SK-N-SH (cell line): Measurements from ENCODE around the gene P2RY13. TPM values are rescaled to one million over a fixed set of nuclear protein-coding genes. Genes with fewer than 3 reads are reported as not detected.

Experiments used
- CTCF ChIA-PET: fragments of 300-600, 350-600 bp; formaldehyde crosslinking; extraction: SDS; loops from one replicate; lab custom pipeline; 2021; lab: Yijun Ruan, JAX
- POLR2A ChIA-PET: fragments of 350-600 bp; sonication (Branson Sonifier 250); formaldehyde crosslinking; extraction: SDS; loops from one replicate; lab custom pipeline; 2020; ENCODE audit warnings: antibody characterized with exemption, inconsistent platforms; lab: Yijun Ruan, JAX
- DNase-seq: peaks from one replicate; pipeline ENCODE4 v3.0.0; 2012
- H2AFZ ChIP-seq: fragments of 200-600 bp; sonication (generic); 2 replicates; pipeline ENCODE4 v1.8.1; 2016; ENCODE audit warnings: antibody characterized with exemption, mild to moderate bottlenecking, low read depth
- H3F3A ChIP-seq: fragments of 200-600 bp; sonication (generic); replicated peaks from 2 replicates; pipeline ENCODE3; 2016; ENCODE audit warnings: antibody characterized with exemption, mild to moderate bottlenecking; ENCODE audit not compliant: insufficient read depth
- H3K27ac ChIP-seq, 2 experiments: fragments of 200-500 bp in 1 of 2; fragments of 200-600 bp in 1 of 2; sonication (Bioruptor generic) in 1 of 2; sonication (generic), shearing (Covaris generic) in 1 of 2; 2 replicates each; pipeline versions ENCODE4 v1.5.1 to v1.6.1; 2014 to 2016; ENCODE audit warnings: low read depth in 2 of 2, inconsistent platforms in 1 of 2, low read length in 1 of 2, mild to moderate bottlenecking in 1 of 2, mixed read lengths in 1 of 2
- H3K27me3 ChIP-seq: fragments of 200-600 bp; sonication (generic), shearing (Covaris generic); 2 replicates; pipeline ENCODE4 v1.6.1; 2016; ENCODE audit warnings: mixed run types; ENCODE audit not compliant: insufficient read depth
- H3K36me3 ChIP-seq, 2 experiments: fragments of 200-500 bp in 1 of 2; fragments of 200-600 bp in 1 of 2; sonication (Bioruptor generic) in 1 of 2; sonication (generic) in 1 of 2; replicated peaks in 1 of 2; 2 replicates each; pipeline versions ENCODE3 to v1.5.1; 2014 to 2016; ENCODE audit warnings: low read length in 1 of 2, mild to moderate bottlenecking in 1 of 2; ENCODE audit not compliant: insufficient read depth in 2 of 2, control insufficient read depth in 1 of 2
- H3K4me1 ChIP-seq, 2 experiments: fragments of 200-500 bp in 1 of 2; fragments of 200-600 bp in 1 of 2; sonication (Bioruptor generic) in 1 of 2; sonication (generic), shearing (Covaris generic) in 1 of 2; 2 replicates each; pipeline versions ENCODE4 v1.5.1 to v1.6.1; 2014 to 2016; ENCODE audit warnings: low read depth in 1 of 2, low read length in 1 of 2, mixed run types in 1 of 2; ENCODE audit not compliant: insufficient read depth in 2 of 2, control insufficient read depth in 1 of 2
- H3K4me2 ChIP-seq: fragments of 200-600 bp; sonication (generic), shearing (Covaris generic); 2 replicates; pipeline ENCODE4 v1.6.1; 2017; ENCODE audit warnings: mixed run types
- H3K4me3 ChIP-seq, 2 experiments: fragments of 200-500 bp in 1 of 2; fragments of 200-600 bp in 1 of 2; sonication (Bioruptor generic) in 1 of 2; sonication (generic), shearing (Covaris generic) in 1 of 2; 2 replicates each; pipeline versions ENCODE4 v1.5.1 to v1.8.1; 2014 to 2016; ENCODE audit warnings: low read depth in 2 of 2, inconsistent platforms in 1 of 2, low read length in 1 of 2, mild to moderate bottlenecking in 1 of 2, mixed read lengths in 1 of 2, moderate library complexity in 1 of 2
- H3K79me2 ChIP-seq: fragments of 200-600 bp; sonication (generic); 2 replicates; pipeline ENCODE4 v1.8.1; 2017; ENCODE audit warnings: mild to moderate bottlenecking; ENCODE audit not compliant: insufficient read depth
- H3K9ac ChIP-seq: fragments of 200-600 bp; sonication (generic); 2 replicates; pipeline ENCODE4 v1.6.1; 2017; ENCODE audit warnings: mixed run types
- H3K9me2 ChIP-seq: fragments of 200-600 bp; sonication (generic); 2 replicates; pipeline ENCODE4 v1.6.1; 2017; ENCODE audit warnings: mixed run types
- H3K9me3 ChIP-seq: fragments of 200-600 bp; sonication (generic); 2 replicates; pipeline ENCODE4 v1.6.1; 2017; ENCODE audit warnings: mixed run types, mild to moderate bottlenecking, moderate library complexity
- H4K20me1 ChIP-seq: fragments of 200-600 bp; sonication (generic); 2 replicates; pipeline ENCODE4 v1.6.1; 2017; ENCODE audit warnings: mild to moderate bottlenecking, mixed run types; ENCODE audit not compliant: insufficient read depth
- ELF1 ChIP-seq: IDR thresholded peaks from 2 replicates; pipeline ENCODE4 v1.4.0; 2012
- FOXJ3 ChIP-seq: sonication (generic); formaldehyde crosslinking; IDR thresholded peaks from 2 replicates; pipeline ENCODE4 v1.5.1; 2020; ENCODE audit warnings: mild to moderate bottlenecking, missing genetic modification reagents
- GATA2 ChIP-seq: sonication (generic); formaldehyde crosslinking; IDR thresholded peaks from 2 replicates; pipeline ENCODE4 v1.5.0; 2020; ENCODE audit warnings: mild to moderate bottlenecking, missing genetic modification reagents
- MEF2A ChIP-seq: IDR thresholded peaks from 2 replicates; pipeline ENCODE4 v1.4.0; 2012; ENCODE audit warnings: low read depth, borderline replicate concordance
- MXI1 ChIP-seq: IDR thresholded peaks from 2 replicates; pipeline ENCODE4 v1.6.1; 2012; ENCODE audit warnings: mild to moderate bottlenecking, low read depth, low read length, improper control_type of control experiment
- PBX3 ChIP-seq: IDR thresholded peaks from 2 replicates; pipeline ENCODE4; 2012
- POLR2AphosphoS5 ChIP-seq: IDR thresholded peaks from 2 replicates; pipeline ENCODE4 v1.6.1; 2012; ENCODE audit warnings: low read depth, low read length
- RCOR1 ChIP-seq: fragments of 150-350 bp; IDR thresholded peaks from 2 replicates; pipeline ENCODE4 v1.6.1; 2017; ENCODE audit warnings: antibody characterized with exemption, low read length
- RFX5 ChIP-seq: IDR thresholded peaks from 2 replicates; pipeline ENCODE4 v1.6.1; 2012; ENCODE audit warnings: mild to moderate bottlenecking, improper control_type of control experiment, low read length
- RXRA ChIP-seq: IDR thresholded peaks from 2 replicates; pipeline ENCODE4 v1.4.0; 2012; ENCODE audit warnings: low read depth, mild to moderate bottlenecking, borderline replicate concordance
- SIN3A ChIP-seq: IDR thresholded peaks from 2 replicates; pipeline ENCODE4 v1.6.1; 2012; ENCODE audit warnings: low read depth, mild to moderate bottlenecking, low read length, moderate library complexity, borderline replicate concordance
- SMC3 ChIP-seq: IDR thresholded peaks from 2 replicates; pipeline ENCODE4 v1.6.1; 2012; ENCODE audit warnings: low read depth, low read length, improper control_type of control experiment
- TCF12 ChIP-seq: IDR thresholded peaks from 2 replicates; pipeline ENCODE4 v1.4.0; 2012
- USF1 ChIP-seq: IDR thresholded peaks from 2 replicates; pipeline ENCODE4 v1.4.0; 2012; ENCODE audit warnings: low read depth, borderline replicate concordance
- YY1 ChIP-seq: IDR thresholded peaks from 2 replicates; pipeline ENCODE4 v1.4.0; 2012; ENCODE audit warnings: low read depth, mild to moderate bottlenecking
- WGBS: methylation state at CpG from one replicate; pipeline ENCODE4 v1.1.6; 2017; ENCODE audit warnings: low lambda C conversion rate; 5-methylcytosine and 5-hydroxymethylcytosine counted together
- polyA plus RNA-seq, 3 experiments: library from polyadenylated mRNA; depleted of rRNA; stranded (reverse); fragments of >200 nt; gene quantifications; 2 replicates each; pipeline ENCODE4 v1.2.3, GENCODE V29; 2012
- TF ChIP-seq, protein P1 (sequence below): IDR thresholded peaks from 2 replicates; pipeline ENCODE4 v1.4.0; 2012; ENCODE audit warnings: low read depth, borderline replicate concordance
- TF ChIP-seq, protein P2 (sequence below): IDR thresholded peaks from 2 replicates; pipeline ENCODE4 v1.4.0; 2012; ENCODE audit warnings: low read depth

Gene P2RY13
- polyA plus RNA-seq, 1 of the 3 experiments (the other 2 are of a cell fraction): not detected

DNA sequence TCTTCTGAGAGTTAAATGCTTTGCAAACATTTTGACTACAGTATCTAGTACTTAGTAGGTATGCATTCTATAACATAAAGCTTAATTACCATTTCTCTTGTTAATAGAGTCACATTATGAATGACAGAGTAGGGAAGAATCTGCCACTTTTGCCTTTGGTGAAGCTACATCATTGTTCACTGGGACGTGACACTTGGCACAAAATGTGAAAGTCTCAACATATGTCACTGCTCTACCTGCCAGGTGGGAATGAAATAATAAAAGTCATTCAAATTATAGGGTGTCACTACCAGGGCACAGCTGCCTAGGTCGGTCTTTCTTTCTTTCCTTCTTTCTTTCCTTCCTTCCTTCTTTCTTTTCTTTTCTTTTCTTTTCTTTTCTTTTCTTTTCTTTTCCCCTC is 30.3 kb downstream of the P2RY13 start:
- Histone ChIP-seq H3K4me1 (no peaks in the 10 kb centered on the region), H3K4me2 (no peak overlapping the region), H3K9me2 (no peaks in the 10 kb centered on the region), H3K27ac (no peak overlapping the region), H3F3A (peaks cover 8% of the 10 kb centered on the region), H3K9ac (no peak overlapping the region), H3K4me3 (no peak overlapping the region)
- WGBS: 51% methylated on average over 2 of the region's 2 CpGs
- DNase-seq: no peak
- CTCF ChIA-PET: interaction anchor here (1.9 kb wide), 1 partner anchor 41 kb away, joined by 4 read pairs; no protein-coding TSS in a partner anchor
- TF ChIP-seq SIN3A: no peak
- TF ChIP-seq, protein P1, sequence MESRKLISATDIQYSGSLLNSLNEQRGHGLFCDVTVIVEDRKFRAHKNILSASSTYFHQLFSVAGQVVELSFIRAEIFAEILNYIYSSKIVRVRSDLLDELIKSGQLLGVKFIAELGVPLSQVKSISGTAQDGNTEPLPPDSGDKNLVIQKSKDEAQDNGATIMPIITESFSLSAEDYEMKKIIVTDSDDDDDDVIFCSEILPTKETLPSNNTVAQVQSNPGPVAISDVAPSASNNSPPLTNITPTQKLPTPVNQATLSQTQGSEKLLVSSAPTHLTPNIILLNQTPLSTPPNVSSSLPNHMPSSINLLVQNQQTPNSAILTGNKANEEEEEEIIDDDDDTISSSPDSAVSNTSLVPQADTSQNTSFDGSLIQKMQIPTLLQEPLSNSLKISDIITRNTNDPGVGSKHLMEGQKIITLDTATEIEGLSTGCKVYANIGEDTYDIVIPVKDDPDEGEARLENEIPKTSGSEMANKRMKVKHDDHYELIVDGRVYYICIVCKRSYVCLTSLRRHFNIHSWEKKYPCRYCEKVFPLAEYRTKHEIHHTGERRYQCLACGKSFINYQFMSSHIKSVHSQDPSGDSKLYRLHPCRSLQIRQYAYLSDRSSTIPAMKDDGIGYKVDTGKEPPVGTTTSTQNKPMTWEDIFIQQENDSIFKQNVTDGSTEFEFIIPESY: no peak
- TF ChIP-seq, protein P2, sequence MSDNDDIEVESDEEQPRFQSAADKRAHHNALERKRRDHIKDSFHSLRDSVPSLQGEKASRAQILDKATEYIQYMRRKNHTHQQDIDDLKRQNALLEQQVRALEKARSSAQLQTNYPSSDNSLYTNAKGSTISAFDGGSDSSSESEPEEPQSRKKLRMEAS: no peak
- TF ChIP-seq FOXJ3: no peak
- no peak for TF ChIP-seq GATA2 (CRISPR knock-in tag)
- no peak for TF ChIP-seq RFX5
- no peak for TF ChIP-seq MEF2A
- TF ChIP-seq POLR2AphosphoS5: no peak
- TF ChIP-seq YY1: no peak
- TF ChIP-seq RXRA: no peak
- TF ChIP-seq ELF1: no peak
- TF ChIP-seq SMC3: no peak
- TF ChIP-seq TCF12: no peak
- no peak for TF ChIP-seq MXI1
- TF ChIP-seq PBX3: no peak
- TF ChIP-seq USF1: no peak
- no peak for TF ChIP-seq RCOR1
- TF ChIP-seq, all 33 proteins: peak for 0
- Histone ChIP-seq H4K20me1 (no peaks in the 10 kb centered on the region), H3K36me3 (no peaks in the 10 kb centered on the region), H2AFZ (no peak overlapping the region), H3K27me3 (peaks cover 4% of the 10 kb centered on the region; the same call in 1 of the 2 replicates), H3K79me2 (no peaks in the 10 kb centered on the region), H3K9me3 (no peaks in the 10 kb centered on the region)
- POLR2A ChIA-PET: no interaction called here
